Measurements from ENCODE around the gene RGS1.

RGS1 gene

GRCh38 chr1:192584866-192585265 is 9.3 kb downstream of the RGS1 start:
- no peak for DNase-seq

DNA sequence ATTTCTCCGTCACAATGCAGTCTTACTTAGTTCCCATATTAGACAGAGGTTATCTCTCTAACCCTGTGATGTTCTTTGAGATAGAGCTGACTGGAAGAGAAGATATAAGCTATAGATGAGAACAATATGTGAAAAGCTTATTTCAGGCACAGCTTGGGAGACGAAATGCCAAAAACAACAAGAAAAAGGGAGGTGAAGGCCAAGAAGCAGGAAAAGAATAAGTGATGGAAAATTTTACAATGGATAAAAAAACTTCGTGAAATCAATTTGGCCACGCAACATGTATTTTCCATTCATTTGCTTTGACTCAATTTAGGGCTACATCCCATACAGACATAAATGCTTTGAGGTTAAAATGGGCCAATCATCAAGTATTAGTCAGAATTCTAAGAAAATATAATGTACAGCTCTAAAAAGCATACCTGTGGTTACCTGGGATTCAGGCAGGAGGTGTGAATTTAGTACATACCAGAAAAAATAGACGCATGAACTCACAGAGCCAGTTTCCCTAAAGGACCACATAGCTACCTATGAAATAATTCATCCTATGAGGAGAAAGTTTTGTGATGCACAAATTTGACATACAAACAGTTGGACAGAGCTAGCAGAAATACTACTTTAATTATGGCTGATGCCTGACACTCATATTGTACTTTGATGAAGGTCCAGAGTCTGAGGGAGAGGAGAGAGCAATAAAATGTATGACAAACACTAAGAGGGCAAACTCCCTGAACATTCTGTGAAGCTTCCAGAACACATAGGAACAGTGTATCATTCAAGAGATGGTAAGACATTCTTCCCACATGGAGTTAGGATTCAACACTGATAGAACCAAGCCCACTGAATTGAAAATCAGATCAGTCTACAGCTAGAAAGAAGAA is 12.1 kb downstream of the RGS1 start:
- DNase-seq, result no peak

- no peak for DNase-seq
These were observed 13.0 kb downstream of the RGS1 start for GRCh38 chr1:192588546-192588945.

GRCh38 chr1:192589813-192590212 is 14.2 kb downstream of the RGS1 start:
- DNase-seq, result no peak

DNA sequence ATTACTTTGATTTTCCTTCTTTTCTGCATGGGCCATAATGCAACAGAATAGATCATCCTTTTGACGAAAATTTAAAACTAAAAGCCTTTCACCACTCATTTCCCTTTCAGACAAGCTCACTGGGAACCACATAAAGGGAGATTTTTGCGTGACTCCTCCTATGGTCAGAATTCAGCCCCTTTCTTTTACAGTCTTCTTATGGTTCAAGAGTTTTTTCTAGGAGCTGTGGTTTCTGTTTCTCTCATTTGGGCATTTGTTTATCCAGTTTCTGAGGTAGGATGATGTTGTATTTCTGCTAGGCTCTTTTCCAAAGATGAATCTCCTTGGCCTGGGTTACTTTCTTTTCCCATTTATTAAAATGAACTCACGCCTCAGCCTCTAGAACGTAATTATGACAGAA is 16.9 kb downstream of the RGS1 start:
- DNase-seq, result no peak

DNA sequence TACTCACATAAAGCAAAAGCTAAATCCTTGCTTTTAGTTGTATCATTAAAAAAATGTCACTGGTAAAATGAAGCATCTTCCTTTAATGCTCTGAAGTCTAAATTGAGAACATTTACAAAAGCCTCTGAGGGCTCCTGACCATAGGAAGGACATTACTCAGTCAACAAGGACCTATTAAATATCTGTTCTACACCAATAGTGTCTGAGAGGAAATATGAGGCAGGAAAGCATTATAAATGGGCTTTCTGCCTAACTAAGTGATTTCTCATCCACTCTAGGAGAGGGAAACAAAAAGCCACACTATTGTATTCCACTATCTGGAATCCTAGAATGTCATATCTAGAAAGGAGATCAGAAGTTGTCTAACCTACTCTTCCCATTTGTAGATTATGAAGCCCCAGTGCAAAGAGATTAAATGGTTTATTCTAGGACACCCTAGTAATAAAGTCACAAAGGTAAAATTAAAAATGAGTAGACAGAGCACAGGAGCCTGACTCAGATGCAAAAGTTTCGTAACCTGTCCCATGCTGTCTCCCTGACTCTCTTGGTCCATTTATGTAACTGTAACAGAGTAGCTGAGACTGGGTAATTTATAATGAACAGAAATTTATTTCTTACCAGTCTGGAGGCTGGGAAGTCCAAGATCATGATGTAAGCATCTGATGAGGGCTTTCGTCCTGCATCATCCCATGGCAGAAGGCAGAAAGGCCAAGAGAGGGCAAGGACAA is 17.6 kb downstream of the RGS1 start:
- DNase-seq, result no peak

DNA sequence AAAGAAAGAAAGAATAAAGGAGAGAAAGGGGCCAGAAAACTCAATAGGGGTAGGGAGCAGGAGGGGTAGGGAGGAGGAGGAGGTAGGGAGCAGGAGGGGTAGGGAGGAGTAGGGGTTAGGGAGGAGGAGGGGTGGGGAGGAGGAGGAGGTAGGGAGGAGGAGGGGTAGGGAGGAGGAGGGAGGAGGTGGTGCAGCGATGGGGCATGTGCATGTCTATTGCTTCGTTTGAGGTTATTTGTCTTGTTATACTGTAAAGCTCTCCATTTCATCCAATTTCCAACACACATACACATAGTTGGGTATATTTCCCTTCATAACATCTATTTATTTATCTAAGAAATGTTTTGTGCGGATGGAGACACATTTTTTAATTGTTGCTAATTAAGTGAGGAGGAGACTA is 19.7 kb downstream of the RGS1 start:
- DNase-seq, result no peak

DNA sequence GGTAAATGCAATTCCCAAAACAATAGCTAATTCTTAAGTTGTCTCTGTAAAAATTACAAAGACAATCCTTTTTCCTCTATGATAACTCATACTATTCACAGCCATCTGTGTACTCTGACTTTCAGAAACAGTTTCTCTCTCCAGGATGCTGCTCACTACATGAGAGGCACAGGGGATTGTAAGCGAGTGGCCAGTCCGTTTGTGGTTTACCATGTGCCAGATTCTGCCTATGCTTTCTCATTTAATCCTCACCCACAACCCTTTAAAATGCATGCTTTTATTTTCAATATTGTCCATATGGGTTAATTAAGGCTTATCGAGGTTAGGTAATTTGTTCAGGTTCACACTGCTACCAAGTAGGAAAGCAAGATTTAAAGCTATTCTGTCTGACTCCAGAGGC is 23.0 kb downstream of the RGS1 start:
- DNase-seq, result no peak

GRCh38 chr1:192600275-192600674 is 24.7 kb downstream of the RGS1 start:
- DNase-seq, result no peak

DNA sequence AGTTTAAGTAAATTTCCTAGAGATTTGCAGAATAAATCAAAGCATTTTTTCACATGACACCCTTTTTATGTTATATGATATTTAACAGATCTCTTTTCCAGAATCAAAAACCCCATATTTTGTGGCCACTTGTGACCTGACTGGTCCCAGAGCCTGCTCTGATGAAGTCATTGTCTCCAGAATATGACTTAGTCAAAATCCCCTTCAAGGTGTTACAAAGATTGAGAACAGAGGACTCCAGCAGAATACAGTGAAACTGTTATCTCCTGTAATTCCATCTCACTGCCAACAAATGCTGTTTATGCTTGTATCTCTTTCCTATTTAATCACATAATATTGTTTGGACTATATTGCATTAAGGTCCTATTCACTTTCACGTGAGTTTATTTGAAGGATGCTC is 25.6 kb downstream of the RGS1 start:
- DNase-seq, result no peak

DNA sequence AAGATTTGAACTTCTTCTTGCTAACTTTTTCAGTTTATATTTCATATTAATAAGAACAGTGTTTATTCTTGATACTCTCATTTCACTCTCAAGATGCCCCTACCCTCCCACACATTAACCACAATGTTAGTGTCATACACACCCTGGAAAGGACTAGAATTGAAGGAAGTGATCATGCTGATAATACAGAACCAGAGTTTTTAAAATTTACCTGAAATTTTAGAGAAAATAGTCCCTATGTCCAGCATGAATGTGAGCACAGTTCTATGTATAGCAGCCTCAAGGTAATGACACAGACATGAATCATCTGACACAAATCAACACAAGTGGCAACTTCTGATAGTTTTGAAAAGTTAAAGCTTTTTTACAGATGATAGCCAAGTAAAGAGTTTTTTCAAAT is 26.0 kb downstream of the RGS1 start:
- DNase-seq, result no peak

- no peak for DNase-seq
These were observed 27.2 kb downstream of the RGS1 start for GRCh38 chr1:192602757-192603156.

GRCh38 chr1:192603218-192603787 is 27.7 kb downstream of the RGS1 start:
- DNase-seq, result no peak

- no peak for DNase-seq
These were observed 29.5 kb downstream of the RGS1 start for GRCh38 chr1:192604979-192605620.

- no peak for DNase-seq
These were observed 33.1 kb downstream of the RGS1 start for GRCh38 chr1:192608671-192609070.

- peak; percentile 74 for DNase-seq
These were observed 33.8 kb downstream of the RGS1 start for GRCh38 chr1:192609110-192610079.

DNA sequence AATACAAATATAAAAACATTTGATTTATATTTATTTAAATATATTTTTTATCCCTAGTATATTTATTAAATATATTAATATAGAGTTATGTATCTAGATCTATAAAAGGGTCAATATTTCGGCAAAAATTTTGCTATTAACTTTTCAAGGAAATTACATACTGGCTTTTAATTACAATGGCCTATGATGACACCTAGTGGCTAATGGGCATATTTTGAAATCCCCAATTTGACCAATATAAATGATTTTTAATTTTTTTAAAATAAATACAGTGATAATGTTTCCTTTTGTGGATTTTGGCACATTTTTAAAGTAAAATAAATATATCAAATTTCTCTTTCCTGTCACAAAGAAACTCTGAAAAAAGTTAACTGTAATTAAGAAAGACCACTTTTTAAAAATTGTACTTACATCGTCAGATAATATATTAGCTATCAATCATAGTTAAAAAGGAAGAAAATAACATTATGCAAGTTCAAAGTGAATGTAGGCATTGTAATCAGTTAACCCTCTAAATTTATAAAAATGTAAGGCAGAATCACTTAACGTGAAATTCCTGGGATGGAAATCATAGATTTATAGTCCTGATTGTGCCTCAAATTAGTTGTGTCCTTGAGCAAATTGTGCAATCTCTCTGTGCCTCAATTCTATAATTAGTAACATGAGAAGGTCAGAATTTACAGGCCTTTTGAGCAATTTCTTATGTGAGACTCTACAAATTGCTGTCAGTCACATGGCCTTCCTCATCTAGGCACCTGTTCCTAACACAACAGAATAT is 34.7 kb downstream of the RGS1 start:
- no peak for DNase-seq

DNA sequence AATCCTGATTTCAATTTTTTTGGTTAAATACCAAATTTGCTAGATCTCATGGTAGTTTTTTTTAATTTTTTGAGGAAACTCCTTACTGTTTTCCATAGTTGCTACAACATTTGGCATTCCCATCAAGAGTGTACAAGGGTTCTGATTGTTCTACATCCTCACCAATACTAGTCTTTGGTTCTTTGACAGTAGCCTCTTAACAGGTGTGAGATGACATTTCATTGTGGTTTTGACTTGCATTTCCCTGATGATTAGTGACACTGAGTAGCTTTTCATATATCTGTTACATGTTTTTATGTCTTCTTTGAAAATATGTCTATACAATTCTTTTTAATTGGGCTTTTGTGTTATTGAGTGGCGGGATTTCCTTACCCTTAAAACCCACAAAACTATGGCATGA is 39.5 kb downstream of the RGS1 start:
- no peak for DNase-seq

DNA sequence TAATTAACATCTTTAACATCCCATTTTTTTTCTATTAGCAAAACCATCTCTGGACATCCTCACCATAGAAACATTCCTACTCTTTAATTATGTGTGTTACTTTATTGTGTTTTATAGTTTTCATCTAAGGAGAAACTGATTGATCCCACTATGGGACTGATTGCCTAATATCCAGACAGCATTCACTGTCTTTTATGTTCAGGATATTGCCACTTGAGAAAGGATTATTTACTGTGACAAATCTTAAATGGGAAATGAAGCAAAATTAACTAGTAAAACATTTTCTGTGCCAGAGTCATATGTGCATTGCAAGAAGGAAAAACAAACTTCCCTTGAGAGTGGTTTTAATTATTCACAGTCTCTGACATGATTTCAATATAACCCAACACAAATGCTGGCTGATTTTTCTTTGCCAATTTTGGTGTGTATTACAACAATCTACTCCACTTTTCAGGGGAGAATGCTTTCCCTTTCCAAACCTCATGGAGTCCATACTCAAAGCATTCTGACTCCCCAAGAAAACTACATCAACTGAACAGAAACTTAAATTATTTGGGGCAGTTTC is 44.6 kb downstream of the RGS1 start:
- DNase-seq, result no peak

DNA sequence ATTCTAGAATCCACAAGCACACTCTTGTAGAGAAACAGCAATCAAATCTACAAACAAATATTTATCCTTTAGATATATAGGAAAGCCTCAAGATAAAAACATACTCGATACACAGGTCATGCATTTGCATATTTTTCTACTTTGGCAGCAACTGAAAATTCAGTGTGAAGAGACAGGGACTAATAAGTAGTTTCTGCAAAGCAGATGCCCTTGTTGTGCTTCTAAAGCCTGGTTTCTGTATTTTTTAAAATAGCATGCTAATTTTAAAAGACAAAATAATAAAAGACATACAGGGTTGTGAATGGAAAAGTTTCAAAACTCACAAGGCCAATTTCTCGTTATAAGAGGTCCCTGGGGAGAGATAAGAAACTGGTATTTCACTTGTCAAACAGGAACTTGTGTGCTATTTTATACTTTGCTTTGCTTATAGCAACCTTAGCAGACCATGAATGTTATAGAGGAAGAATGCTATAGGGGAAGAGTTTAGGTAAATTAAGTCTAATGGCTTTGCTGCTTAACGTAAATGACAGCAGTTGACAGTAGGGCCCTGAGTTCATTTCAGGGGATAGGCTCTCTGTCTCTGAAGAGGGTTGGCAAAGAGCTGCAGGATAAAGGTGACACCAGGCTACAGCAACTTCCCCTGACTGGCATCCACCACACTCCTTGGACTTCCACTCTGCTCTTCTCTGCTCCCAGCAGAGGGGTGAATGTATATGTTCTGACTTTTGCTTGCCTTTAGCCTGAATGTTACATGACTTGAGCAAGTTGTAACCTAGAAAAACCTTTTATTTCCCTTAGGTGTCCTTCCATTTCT is 51.0 kb downstream of the RGS1 start:
- DNase-seq, result no peak
